22Rv1 (cell line): Measurements from ENCODE around the gene MBP.

Experiments
- H3K27ac ChIP-seq: fragments of 450-650 bp; 2 replicates; pipeline ENCODE4 v1.5.1; 2017
- ZFX ChIP-seq: fragments of 450-650 bp; IDR thresholded peaks from 2 replicates; pipeline ENCODE4 v1.6.1; 2017; ENCODE audit warnings: antibody characterized with exemption, borderline replicate concordance
- TF ChIP-seq, protein P1 (sequence below): fragments of 450-650 bp; IDR thresholded peaks from 2 replicates; pipeline ENCODE4 v1.5.1; 2017; ENCODE audit warnings: mild to moderate bottlenecking

The MBP gene

DNA sequence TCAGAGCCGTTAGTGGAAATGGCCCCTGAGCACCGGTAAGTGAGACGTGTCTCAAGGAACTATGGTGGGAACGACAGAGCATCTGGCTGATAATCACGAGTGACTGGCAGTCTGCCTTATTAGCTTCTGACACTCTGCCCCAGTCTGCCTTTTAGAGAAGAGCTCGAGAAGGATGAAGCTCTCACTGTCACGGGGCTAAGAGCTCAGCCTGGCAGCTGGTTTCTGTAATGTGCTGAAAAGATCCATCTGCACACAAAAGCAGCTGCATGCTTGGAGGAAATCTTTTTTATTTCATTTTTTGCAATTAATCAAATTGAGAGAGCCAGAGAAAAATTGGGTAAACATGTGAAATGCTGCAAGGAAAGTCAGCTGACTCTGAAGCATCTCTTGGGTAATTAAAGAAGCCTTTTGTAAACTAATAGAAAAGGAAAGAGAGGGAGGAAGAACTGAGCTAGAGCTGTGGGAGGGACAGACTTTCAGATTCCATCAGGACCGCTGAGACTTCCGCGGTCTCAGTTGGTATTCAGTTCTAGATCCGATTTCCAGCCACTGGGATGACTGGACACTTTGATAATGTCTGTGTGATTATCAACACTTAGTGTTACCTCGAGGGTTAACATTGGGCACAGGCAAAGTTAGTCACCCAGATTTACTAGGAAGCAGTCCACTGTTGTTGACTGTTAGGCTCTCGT lies 24.4 kb downstream of the MBP start:
- TF ChIP-seq ZFX, result no peak
- no peak overlapping the region for H3K27ac ChIP-seq

DNA sequence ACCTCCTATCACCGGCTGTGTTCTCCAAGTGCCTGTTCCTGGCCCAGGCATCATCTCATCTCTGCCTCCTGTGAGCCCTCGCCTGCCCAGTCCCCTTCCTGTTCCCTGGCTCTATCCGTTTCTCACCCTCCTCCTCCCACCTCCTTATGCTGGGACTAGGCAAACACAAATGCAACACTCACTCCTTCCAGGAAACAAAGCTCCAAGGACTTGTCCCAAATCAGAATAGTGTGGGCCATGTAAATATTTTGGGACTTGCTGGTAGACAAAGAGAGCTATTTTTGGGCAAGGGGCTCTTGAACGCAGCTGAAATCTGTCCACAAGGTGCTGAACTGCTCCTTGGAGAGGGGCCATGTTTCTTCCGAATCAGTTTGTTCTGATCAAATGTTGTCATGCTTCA lies 25.3 kb downstream of the MBP start:
- no peak overlapping the region for H3K27ac ChIP-seq
- no peak for TF ChIP-seq ZFX
- TF ChIP-seq, protein P1, sequence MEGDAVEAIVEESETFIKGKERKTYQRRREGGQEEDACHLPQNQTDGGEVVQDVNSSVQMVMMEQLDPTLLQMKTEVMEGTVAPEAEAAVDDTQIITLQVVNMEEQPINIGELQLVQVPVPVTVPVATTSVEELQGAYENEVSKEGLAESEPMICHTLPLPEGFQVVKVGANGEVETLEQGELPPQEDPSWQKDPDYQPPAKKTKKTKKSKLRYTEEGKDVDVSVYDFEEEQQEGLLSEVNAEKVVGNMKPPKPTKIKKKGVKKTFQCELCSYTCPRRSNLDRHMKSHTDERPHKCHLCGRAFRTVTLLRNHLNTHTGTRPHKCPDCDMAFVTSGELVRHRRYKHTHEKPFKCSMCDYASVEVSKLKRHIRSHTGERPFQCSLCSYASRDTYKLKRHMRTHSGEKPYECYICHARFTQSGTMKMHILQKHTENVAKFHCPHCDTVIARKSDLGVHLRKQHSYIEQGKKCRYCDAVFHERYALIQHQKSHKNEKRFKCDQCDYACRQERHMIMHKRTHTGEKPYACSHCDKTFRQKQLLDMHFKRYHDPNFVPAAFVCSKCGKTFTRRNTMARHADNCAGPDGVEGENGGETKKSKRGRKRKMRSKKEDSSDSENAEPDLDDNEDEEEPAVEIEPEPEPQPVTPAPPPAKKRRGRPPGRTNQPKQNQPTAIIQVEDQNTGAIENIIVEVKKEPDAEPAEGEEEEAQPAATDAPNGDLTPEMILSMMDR, result no peak

DNA sequence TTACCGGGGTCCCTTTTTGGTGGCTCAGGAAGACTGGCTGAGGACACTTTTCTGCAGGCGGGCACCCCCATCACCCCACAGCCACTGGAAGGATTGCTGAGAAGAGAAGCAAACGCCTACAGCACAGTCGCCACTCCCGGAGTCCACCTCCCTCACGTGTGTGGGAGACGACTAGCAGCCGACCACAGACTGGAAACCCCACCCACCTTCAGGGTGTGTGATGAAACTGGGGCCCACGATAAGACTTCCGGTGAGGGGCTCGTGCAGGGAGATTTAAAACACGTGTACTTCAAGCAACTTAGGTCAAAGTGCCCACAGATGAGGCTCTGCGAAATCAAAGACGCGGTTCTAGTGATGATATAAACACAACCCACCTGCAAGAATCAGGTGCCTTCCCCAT lies 26.3 kb downstream of the MBP start:
- H3K27ac ChIP-seq, result no peak overlapping the region
- TF ChIP-seq, protein P1, result no peak
- no peak for TF ChIP-seq ZFX

DNA sequence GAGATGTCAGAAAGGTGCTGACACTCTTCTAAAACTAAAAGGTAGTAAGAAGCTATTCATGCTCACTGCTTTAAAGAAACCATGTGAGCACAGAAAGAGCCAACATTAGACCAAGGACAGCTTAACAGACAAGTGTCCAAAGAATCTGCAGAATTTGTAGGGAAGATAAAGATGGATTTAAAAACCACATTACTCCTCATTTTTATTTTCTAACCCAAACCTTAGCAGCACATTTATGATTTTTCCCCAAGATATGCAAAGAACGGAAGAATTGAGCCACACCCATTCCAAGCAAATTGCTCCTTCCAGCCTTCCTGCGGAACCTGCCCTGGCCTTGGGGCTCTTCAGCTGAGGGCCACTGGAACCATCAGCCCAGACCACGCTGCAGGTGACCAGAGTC lies 26.9 kb downstream of the MBP start:
- no peak overlapping the region for H3K27ac ChIP-seq
- TF ChIP-seq ZFX, result no peak
- TF ChIP-seq, protein P1, result no peak

DNA sequence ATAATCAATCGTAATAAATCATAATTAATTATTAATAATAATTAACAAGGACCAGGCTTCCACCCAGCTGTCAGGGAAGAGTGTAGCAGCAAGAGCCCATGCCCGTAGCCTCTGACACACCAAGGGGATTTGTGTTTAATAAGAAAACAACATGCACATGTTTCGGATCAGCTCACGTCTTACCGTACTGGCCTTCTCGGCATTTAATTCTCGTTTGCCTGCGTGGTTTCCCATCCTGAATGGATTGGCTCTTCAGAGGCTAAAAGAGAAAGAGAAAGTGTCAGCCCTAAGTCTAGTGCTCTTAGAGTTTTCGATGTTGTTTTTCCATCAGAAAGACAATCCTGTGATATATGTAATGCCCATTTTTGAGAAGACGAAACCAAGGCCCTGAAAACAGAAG lies 27.6 kb downstream of the MBP start:
- TF ChIP-seq, protein P1, result no peak
- TF ChIP-seq ZFX, result no peak
- H3K27ac ChIP-seq, result no peak overlapping the region

DNA sequence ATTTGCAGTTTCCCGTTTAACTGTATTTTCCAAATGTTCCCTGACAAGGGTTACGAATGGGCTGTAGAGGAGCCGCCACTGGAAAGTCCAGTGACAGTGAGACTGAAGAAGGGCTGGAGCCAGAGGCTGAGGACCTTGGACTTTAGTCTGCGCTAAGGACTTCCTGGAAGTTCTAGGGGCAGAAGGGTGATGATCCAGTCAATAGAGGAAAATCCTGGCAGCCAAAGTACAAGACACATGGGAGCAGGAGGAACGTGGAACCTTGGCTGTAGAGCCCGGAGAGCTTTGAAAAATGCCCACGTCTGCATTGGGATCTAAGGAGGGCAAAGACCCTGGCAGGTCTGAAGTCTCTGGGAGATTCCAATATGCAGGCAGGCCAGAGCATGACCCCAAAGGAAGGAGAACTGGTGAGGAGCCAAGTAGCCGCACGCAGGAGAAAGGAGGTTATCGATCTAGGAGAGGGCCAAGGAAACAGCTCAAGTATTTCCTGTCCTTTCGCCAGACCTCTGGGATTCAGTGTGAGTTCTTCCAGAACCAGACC lies 28.5 kb downstream of the MBP start:
- no peak for TF ChIP-seq ZFX
- TF ChIP-seq, protein P1, result no peak
- no peak overlapping the region for H3K27ac ChIP-seq

DNA sequence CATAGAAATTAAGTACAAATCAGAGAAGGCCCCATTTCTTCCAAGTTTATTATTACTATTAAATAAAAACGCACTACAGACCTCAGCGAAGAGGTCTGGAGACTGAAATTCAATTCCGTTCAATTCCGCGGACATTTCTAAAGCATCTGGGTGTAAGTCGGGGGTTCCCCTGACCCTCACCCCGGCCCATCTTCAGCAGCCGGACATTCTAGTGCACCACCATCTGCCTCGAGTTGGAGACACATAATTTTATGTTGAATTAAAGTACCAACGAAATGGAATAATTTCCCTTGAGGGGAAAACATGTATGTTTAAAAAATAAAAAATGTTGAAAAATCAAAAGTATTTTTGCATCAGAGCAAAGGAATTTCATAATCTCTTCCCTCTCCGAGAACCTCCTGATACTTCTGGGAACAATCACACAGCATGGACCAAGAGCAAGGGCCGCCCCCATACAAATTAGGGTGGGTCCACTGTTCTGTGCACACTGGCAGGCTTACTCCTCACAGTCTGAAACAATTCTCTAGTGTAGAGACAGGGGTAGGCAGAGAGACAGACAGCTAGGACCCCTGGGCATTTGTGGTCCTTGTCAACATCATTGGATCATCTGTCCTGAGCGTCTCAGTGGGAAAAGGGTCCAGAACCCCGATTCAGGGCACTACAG lies 29.3 kb downstream of the MBP start:
- no peak overlapping the region for H3K27ac ChIP-seq
- TF ChIP-seq ZFX, result no peak

DNA sequence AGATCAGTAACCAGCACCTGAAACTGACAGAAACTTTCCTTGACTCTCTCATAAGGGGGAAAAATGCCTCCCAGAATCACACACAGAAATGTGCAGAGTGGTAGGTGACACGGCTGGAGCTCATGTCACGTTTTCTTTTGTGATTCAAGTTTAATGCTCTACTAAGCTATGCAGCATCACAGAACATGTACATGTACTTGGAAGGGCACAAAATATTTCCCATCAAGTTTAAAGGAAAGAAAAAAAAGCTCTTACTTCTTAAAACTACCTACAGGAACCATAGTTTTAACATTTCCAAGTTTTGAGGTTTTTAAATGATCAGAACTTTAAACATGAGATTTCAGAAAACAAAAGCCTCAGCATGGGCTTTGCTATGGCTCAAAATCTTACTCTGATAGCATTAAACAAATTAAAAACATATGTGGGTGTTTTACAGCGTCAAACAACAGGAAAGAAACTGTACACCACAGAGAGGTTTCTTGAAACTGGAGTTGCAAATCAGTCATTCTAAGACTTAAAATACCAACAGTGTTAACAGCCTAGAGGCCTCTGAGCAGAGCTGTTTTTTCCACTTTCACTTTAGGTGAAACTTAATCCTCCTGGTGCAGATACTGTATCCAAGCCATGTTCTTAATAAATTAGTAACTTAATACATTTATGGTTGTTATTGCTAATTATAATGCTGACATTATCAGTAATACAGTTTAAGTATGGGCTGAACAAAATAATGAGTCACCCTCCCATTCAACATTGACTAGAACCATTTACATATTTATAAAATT lies 30.1 kb downstream of the MBP start:
- TF ChIP-seq, protein P1, result no peak
- no peak for TF ChIP-seq ZFX
- no peak overlapping the region for H3K27ac ChIP-seq
